Measurements from ENCODE around the gene FBLN2.

Gene FBLN2

DNA sequence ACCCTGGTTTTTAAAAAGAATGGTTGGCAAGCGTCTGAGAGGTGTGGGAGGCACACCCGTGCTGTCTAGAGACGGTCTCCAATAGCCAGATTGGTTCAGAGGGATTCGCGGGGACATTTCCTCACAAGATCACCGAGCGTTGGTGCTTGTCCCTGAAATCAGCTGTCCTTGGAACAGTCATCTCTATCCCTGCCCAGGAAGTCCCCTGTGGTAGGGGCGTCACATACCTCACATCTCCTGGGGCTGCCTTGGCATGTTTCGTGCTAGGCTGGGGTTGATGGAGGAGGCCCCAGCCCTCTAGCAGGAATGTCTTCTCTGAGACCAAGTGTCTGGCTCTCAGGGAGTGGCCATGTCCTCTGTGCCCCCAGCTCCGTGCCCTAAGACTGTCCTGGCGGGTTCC, 6.8 kb downstream of the FBLN2 start:
- H3K27ac ChIP-seq (replicated peaks), result no peak overlapping the region
- TF ChIP-seq POLR2AphosphoS5 (IDR thresholded peaks at IDR 0.05; ENCODE audit: low read depth), result no peak
- TF ChIP-seq, protein P1, sequence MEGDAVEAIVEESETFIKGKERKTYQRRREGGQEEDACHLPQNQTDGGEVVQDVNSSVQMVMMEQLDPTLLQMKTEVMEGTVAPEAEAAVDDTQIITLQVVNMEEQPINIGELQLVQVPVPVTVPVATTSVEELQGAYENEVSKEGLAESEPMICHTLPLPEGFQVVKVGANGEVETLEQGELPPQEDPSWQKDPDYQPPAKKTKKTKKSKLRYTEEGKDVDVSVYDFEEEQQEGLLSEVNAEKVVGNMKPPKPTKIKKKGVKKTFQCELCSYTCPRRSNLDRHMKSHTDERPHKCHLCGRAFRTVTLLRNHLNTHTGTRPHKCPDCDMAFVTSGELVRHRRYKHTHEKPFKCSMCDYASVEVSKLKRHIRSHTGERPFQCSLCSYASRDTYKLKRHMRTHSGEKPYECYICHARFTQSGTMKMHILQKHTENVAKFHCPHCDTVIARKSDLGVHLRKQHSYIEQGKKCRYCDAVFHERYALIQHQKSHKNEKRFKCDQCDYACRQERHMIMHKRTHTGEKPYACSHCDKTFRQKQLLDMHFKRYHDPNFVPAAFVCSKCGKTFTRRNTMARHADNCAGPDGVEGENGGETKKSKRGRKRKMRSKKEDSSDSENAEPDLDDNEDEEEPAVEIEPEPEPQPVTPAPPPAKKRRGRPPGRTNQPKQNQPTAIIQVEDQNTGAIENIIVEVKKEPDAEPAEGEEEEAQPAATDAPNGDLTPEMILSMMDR (IDR thresholded peaks at IDR 0.05; ENCODE audit: insufficient read depth, low read length), result no peak
- H3K4me3 ChIP-seq (replicated peaks; ENCODE audit: insufficient read depth, low read length), result no peak overlapping the region
- H3K27me3 ChIP-seq (ENCODE audit: insufficient read depth, poor library complexity, severe bottlenecking), result peaks cover 10% of the 10 kb centered on the region
- DNase-seq (ENCODE audit: low read depth in 1 of 2, low spot score in 1 of 2), result no peak

DNA sequence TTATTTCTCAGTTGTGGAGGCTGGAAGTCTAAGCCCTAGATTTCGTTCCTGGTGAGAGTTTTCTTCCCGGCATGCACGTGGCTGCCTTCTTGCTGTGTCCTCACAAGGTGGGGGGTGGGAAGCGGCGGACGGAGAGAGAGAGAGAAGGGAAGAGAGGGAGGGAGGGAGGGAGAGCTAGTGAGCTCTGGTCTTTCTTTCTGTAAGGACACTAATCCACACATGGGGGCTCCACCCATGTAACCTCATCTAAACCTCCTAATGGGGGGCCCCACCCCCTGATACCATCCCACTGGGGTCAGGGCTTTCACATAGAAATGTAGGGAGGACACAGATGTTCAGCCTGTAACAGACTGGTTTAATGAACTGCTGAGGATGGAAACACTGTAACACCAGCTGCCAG, 7.3 kb downstream of the FBLN2 start:
- Histone ChIP-seq H3K27ac (replicated peaks) (no peak overlapping the region), H3K4me3 (replicated peaks; ENCODE audit: insufficient read depth, low read length) (no peak overlapping the region), H3K27me3 (ENCODE audit: insufficient read depth, poor library complexity, severe bottlenecking) (peaks cover 9% of the 10 kb centered on the region)
- TF ChIP-seq SPI1 (IDR thresholded peaks at IDR 0.05; ENCODE audit: borderline replicate concordance, low read depth) (no peak), POLR2AphosphoS5 (IDR thresholded peaks at IDR 0.05; ENCODE audit: low read depth) (no peak), GABPA (IDR thresholded peaks at IDR 0.05; ENCODE audit: low read depth) (no peak)
- TF ChIP-seq, protein P2, sequence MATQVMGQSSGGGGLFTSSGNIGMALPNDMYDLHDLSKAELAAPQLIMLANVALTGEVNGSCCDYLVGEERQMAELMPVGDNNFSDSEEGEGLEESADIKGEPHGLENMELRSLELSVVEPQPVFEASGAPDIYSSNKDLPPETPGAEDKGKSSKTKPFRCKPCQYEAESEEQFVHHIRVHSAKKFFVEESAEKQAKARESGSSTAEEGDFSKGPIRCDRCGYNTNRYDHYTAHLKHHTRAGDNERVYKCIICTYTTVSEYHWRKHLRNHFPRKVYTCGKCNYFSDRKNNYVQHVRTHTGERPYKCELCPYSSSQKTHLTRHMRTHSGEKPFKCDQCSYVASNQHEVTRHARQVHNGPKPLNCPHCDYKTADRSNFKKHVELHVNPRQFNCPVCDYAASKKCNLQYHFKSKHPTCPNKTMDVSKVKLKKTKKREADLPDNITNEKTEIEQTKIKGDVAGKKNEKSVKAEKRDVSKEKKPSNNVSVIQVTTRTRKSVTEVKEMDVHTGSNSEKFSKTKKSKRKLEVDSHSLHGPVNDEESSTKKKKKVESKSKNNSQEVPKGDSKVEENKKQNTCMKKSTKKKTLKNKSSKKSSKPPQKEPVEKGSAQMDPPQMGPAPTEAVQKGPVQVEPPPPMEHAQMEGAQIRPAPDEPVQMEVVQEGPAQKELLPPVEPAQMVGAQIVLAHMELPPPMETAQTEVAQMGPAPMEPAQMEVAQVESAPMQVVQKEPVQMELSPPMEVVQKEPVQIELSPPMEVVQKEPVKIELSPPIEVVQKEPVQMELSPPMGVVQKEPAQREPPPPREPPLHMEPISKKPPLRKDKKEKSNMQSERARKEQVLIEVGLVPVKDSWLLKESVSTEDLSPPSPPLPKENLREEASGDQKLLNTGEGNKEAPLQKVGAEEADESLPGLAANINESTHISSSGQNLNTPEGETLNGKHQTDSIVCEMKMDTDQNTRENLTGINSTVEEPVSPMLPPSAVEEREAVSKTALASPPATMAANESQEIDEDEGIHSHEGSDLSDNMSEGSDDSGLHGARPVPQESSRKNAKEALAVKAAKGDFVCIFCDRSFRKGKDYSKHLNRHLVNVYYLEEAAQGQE (IDR thresholded peaks at IDR 0.05; ENCODE audit: insufficient replicate concordance, low read depth), result no peak
- DNase-seq (ENCODE audit: low read depth in 1 of 2, low spot score in 1 of 2), result no peak

DNA sequence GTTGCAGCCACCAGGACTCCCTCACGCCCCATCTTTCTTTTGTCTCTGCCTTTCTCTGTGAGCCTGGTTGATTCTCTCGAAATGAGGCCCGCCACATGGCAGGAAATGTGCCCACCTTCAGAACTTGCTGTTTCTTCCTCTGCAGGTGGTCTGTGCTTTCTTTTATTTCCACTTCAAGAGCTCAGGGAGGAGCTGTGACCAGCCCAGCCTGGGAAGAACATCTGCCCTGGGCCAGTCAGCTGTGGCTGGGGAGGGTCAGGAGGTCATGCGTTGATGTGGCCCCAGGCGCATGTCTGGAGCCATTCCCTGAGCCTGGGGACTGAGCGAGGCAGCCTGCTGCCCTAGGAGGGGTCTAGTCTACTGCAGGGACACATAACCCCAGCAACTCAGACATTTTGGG, 8.0 kb downstream of the FBLN2 start:
- H3K4me3 ChIP-seq (replicated peaks; ENCODE audit: insufficient read depth, low read length), result no peak overlapping the region
- H3K27me3 ChIP-seq (ENCODE audit: insufficient read depth, poor library complexity, severe bottlenecking), result peaks cover 8% of the 10 kb centered on the region
- DNase-seq (ENCODE audit: low read depth in 1 of 2, low spot score in 1 of 2), result no peak
- TF ChIP-seq, protein P1 (IDR thresholded peaks at IDR 0.05; ENCODE audit: insufficient read depth, low read length), result no peak
- TF ChIP-seq GABPA (IDR thresholded peaks at IDR 0.05; ENCODE audit: low read depth) (no peak), POLR2AphosphoS5 (IDR thresholded peaks at IDR 0.05; ENCODE audit: low read depth) (no peak)
- TF ChIP-seq, protein P2 (IDR thresholded peaks at IDR 0.05; ENCODE audit: insufficient replicate concordance, low read depth), result no peak
- no peak overlapping the region for H3K27ac ChIP-seq (replicated peaks)

DNA sequence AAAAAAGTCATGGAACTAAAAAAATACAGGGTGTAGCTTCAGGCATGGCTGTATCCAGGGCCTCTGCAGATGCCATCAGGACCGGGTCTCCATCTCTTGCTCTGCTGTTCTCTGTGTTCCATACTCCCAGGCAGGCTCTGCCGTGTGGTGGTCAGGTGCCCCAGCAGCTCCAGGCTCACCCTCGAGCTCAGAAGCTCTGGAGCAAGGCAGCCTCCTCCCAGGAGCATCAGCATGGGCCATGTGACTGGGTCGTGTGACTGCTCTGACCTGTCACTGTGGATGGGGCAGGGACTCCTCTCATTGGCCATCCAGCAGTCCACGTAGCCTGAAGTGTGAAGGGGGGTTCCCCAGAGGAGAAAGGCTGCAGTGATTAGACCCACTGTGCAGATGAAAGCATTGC, 8.5 kb downstream of the FBLN2 start:
- no peak for DNase-seq (ENCODE audit: low read depth in 1 of 2, low spot score in 1 of 2)
- no peak for TF ChIP-seq POLR2AphosphoS5 (IDR thresholded peaks at IDR 0.05; ENCODE audit: low read depth)
- TF ChIP-seq, protein P1 (IDR thresholded peaks at IDR 0.05; ENCODE audit: insufficient read depth, low read length), result no peak
- TF ChIP-seq GABPA (IDR thresholded peaks at IDR 0.05; ENCODE audit: low read depth), result no peak
- TF ChIP-seq, protein P2 (IDR thresholded peaks at IDR 0.05; ENCODE audit: insufficient replicate concordance, low read depth), result no peak
- no peak for TF ChIP-seq SPI1 (IDR thresholded peaks at IDR 0.05; ENCODE audit: borderline replicate concordance, low read depth)
- no peak overlapping the region for H3K4me3 ChIP-seq (replicated peaks; ENCODE audit: insufficient read depth, low read length)
- peaks cover 8% of the 10 kb centered on the region for H3K27me3 ChIP-seq (ENCODE audit: insufficient read depth, poor library complexity, severe bottlenecking)
- H3K27ac ChIP-seq (replicated peaks), result no peak overlapping the region

All from HL-60 (cell line).